Stimulated activated CD8-positive, alpha-beta memory T cell treated with anti-CD3 and anti-CD28 coated beads, Interleukin-4, amount 100 ng/mL, for 48 hours (primary cell): Measurements from ENCODE around the gene MRPL9.

Experiments
- DNase-seq: peaks from one replicate; pipeline ENCODE4 v3.0.0-alpha.2; 2020

The MRPL9 gene

GRCh38 chr1:151729157-151729965 lies 33.9 kb downstream of the MRPL9 start:
- no peak for DNase-seq

- no peak for DNase-seq
Observed at GRCh38 chr1:151728151-151729054, 34.9 kb downstream of the MRPL9 start.

- DNase-seq, result no peak
Observed at GRCh38 chr1:151723726-151724370, 39.4 kb downstream of the MRPL9 start.

- no peak for DNase-seq
Observed at GRCh38 chr1:151721788-151722510, 41.3 kb downstream of the MRPL9 start.

- DNase-seq, result peak; percentile 41
Observed at GRCh38 chr1:151720974-151721787, 42.1 kb downstream of the MRPL9 start, which contains the start of gene RIIAD1. Gene RIIAD1 (plus strand): TSS chr1:151721522. CDS start chr1:151721537, 15 bp downstream.

GRCh38 chr1:151720554-151720953 lies 42.7 kb downstream of the MRPL9 start:
- no peak for DNase-seq

- no peak for DNase-seq
Observed at GRCh38 chr1:151720125-151720524, 43.2 kb downstream of the MRPL9 start.

- DNase-seq, result no peak
Observed at GRCh38 chr1:151718666-151719065, 44.6 kb downstream of the MRPL9 start.

GRCh38 chr1:151718011-151718431 lies 45.3 kb downstream of the MRPL9 start:
- no peak for DNase-seq

GRCh38 chr1:151716771-151717631 lies 46.3 kb downstream of the MRPL9 start, which contains the start of gene CELF3:
Gene CELF3 (minus strand): TSS chr1:151716803. CDS start chr1:151716020, 783 bp downstream.
- peak; percentile 37 for DNase-seq

GRCh38 chr1:151716405-151716762 lies 46.9 kb downstream of the MRPL9 start:
- DNase-seq, result no peak

GRCh38 chr1:151715726-151716404 lies 47.4 kb downstream of the MRPL9 start:
- no peak for DNase-seq

- no peak for DNase-seq
Observed at GRCh38 chr1:151714820-151715725, 48.2 kb downstream of the MRPL9 start.

GRCh38 chr1:151713874-151714273 lies 49.4 kb downstream of the MRPL9 start:
- DNase-seq, result no peak

- DNase-seq, result no peak
Observed at GRCh38 chr1:151713044-151713443, 50.3 kb downstream of the MRPL9 start.

- DNase-seq, result no peak
Observed at GRCh38 chr1:151711951-151712350, 51.3 kb downstream of the MRPL9 start.

- no peak for DNase-seq
Observed at GRCh38 chr1:151711044-151711800, 52.1 kb downstream of the MRPL9 start.
